HL-60 (cell line): ENCODE results near the gene DIS3L2.
A peak's percentile ranks its signal among the peaks of the same experiment; 100 is the strongest.

ENCODE experiments used
- CTCF ChIP-seq: IDR thresholded peaks from one replicate; pipeline ENCODE4 v1.5.1; 2011; ENCODE audit warnings: low read length, control low read depth, inconsistent platforms; ENCODE audit not compliant: insufficient read depth
- GABPA ChIP-seq: IDR thresholded peaks from 2 replicates; pipeline ENCODE4 v1.6.1; 2012; ENCODE audit warnings: low read depth
- POLR2AphosphoS5 ChIP-seq: IDR thresholded peaks from 2 replicates; pipeline ENCODE4 v1.6.1; 2012; ENCODE audit warnings: low read depth
- REST ChIP-seq: IDR thresholded peaks from 2 replicates; pipeline ENCODE4 v1.6.1; 2012; ENCODE audit warnings: low read depth; ENCODE audit not compliant: insufficient replicate concordance
- SPI1 ChIP-seq: IDR thresholded peaks from 2 replicates; pipeline ENCODE4 v1.6.1; 2012; ENCODE audit warnings: low read depth, mild to moderate bottlenecking, borderline replicate concordance

DNA sequence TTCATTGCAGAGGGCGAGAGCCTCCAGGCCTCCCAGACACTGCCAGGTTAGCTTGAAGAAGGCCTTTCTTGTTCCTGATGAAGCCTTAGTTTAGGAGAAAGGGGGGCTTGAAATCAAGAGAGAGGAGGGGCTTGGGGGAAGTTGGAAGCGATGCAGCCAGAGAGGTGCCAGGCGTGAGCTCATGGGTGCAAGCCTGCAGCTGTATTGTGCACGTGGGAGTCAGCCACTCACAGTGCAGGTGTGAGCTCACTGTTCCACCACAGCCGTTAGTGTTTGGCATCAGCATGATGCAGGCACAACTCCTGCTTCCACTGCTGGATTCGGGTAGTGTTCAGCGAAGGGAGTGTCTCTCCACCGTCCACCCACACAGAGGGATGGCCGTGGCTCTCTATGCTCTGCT lies 348.6 kb downstream of the DIS3L2 start:
- TF ChIP-seq CTCF, result no peak
- peak; percentile 45; the same call in 1 of the 2 replicates for TF ChIP-seq POLR2AphosphoS5
- TF ChIP-seq REST, result no peak
- TF ChIP-seq SPI1, result no peak
- TF ChIP-seq GABPA, result no peak
